ENCODE results near the gene MANEA.

MANEA gene

GRCh38 chr6:95572098-95572497 is 5.2 kb upstream of the MANEA start:
- no peak for TF ChIP-seq EP300 (IDR thresholded peaks at IDR 0.05; ENCODE audit: borderline replicate concordance)
- TF ChIP-seq EGR1 (IDR thresholded peaks at IDR 0.05): no peak
- TF ChIP-seq FOXM1 (IDR thresholded peaks at IDR 0.05; ENCODE audit: borderline replicate concordance, low read depth): no peak
- TF ChIP-seq CREB1 (IDR thresholded peaks at IDR 0.05; ENCODE audit: low read depth): no peak
- no peak for TF ChIP-seq YY1 (IDR thresholded peaks at IDR 0.05; ENCODE audit: low read depth)
- no peak for TF ChIP-seq ZBTB7A (IDR thresholded peaks at IDR 0.05; ENCODE audit: low read depth)
- no peak for TF ChIP-seq TCF12 (IDR thresholded peaks at IDR 0.05; ENCODE audit: low read depth)
- no peak for TF ChIP-seq USF1 (IDR thresholded peaks at IDR 0.05)
- TF ChIP-seq, protein P1, sequence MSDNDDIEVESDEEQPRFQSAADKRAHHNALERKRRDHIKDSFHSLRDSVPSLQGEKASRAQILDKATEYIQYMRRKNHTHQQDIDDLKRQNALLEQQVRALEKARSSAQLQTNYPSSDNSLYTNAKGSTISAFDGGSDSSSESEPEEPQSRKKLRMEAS (IDR thresholded peaks at IDR 0.05): no peak
- no peak for TF ChIP-seq CEBPB (IDR thresholded peaks at IDR 0.05)
- no peak for TF ChIP-seq NFIC (IDR thresholded peaks at IDR 0.05)
- no peak for TF ChIP-seq RAD21 (IDR thresholded peaks at IDR 0.05; ENCODE audit: low read depth)
- TF ChIP-seq TEAD4 (IDR thresholded peaks at IDR 0.05): no peak
- no peak for TF ChIP-seq TAF1 (IDR thresholded peaks at IDR 0.05; ENCODE audit: low read depth)
- no peak for TF ChIP-seq REST (IDR thresholded peaks at IDR 0.05; ENCODE audit: low read depth)

GRCh38 chr6:95574811-95575210 is 2.5 kb upstream of the MANEA start:
- TF ChIP-seq NFIC (IDR thresholded peaks at IDR 0.05) (no peak), REST (IDR thresholded peaks at IDR 0.05; ENCODE audit: low read depth) (no peak), TEAD4 (IDR thresholded peaks at IDR 0.05) (no peak), TCF12 (IDR thresholded peaks at IDR 0.05; ENCODE audit: low read depth) (no peak), EP300 (IDR thresholded peaks at IDR 0.05; ENCODE audit: borderline replicate concordance) (no peak), TAF1 (IDR thresholded peaks at IDR 0.05; ENCODE audit: low read depth) (no peak), CREB1 (IDR thresholded peaks at IDR 0.05; ENCODE audit: low read depth) (no peak), FOXM1 (IDR thresholded peaks at IDR 0.05; ENCODE audit: borderline replicate concordance, low read depth) (no peak), USF1 (IDR thresholded peaks at IDR 0.05) (no peak), YY1 (IDR thresholded peaks at IDR 0.05; ENCODE audit: low read depth) (no peak), ZBTB7A (IDR thresholded peaks at IDR 0.05; ENCODE audit: low read depth) (no peak), RAD21 (IDR thresholded peaks at IDR 0.05; ENCODE audit: low read depth) (no peak), CEBPB (IDR thresholded peaks at IDR 0.05) (no peak), EGR1 (IDR thresholded peaks at IDR 0.05) (no peak)
- TF ChIP-seq, protein P1 (IDR thresholded peaks at IDR 0.05): no peak

GRCh38 chr6:95576218-95576997 is 927 bp upstream of the MANEA start:
- TF ChIP-seq YY1 (IDR thresholded peaks at IDR 0.05; ENCODE audit: low read depth) (no peak), EGR1 (IDR thresholded peaks at IDR 0.05) (no peak), USF1 (IDR thresholded peaks at IDR 0.05) (no peak), TEAD4 (IDR thresholded peaks at IDR 0.05) (no peak), ZBTB7A (IDR thresholded peaks at IDR 0.05; ENCODE audit: low read depth) (no peak), TAF1 (IDR thresholded peaks at IDR 0.05; ENCODE audit: low read depth) (no peak), REST (IDR thresholded peaks at IDR 0.05; ENCODE audit: low read depth) (no peak), RAD21 (IDR thresholded peaks at IDR 0.05; ENCODE audit: low read depth) (no peak), EP300 (IDR thresholded peaks at IDR 0.05; ENCODE audit: borderline replicate concordance) (no peak), NFIC (IDR thresholded peaks at IDR 0.05) (no peak), CEBPB (IDR thresholded peaks at IDR 0.05) (no peak), TCF12 (IDR thresholded peaks at IDR 0.05; ENCODE audit: low read depth) (no peak), CREB1 (IDR thresholded peaks at IDR 0.05; ENCODE audit: low read depth) (no peak), FOXM1 (IDR thresholded peaks at IDR 0.05; ENCODE audit: borderline replicate concordance, low read depth) (no peak)
- TF ChIP-seq, protein P1 (IDR thresholded peaks at IDR 0.05): no peak
